ENCODE results near the gene ETV6. TPM values are rescaled to one million over a fixed set of nuclear protein-coding genes. Genes with fewer than 3 reads are reported as not detected.

Gene ETV6
- total and polyA plus RNA-seq, 2 of the 8 experiments (the other 6 are each of a cell fraction or from before 2014, with no cell fraction given) = 5.5 to 23.9 TPM

DNA sequence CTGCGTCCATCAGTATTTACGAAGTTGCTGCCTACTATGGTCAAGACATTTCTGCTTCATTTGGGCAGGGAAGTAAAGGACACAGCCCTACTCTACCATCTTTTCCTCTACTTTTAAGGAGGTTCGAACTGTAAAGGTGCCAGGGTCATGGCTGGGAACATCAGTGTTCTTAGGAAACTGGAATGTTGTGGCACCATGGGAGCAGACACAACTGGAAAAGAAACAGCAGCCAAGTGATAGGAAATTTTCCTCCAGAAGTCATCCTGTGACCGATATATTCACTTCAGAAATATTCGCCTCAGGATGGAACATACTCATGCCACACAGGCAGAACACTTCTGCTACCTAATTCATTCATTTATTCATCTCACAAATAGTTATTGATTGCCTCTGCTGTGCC, 104.4 kb downstream of the ETV6 start:
- no peak overlapping the region for H2BK120ac ChIP-seq (replicated peaks; ENCODE audit: low read depth, low read length)
- no peak for TF ChIP-seq TAF1 (IDR thresholded peaks at IDR 0.05; ENCODE audit: low read depth, low read length)
- TF ChIP-seq MAFK (IDR thresholded peaks at IDR 0.05; ENCODE audit: low read depth, low read length) = no peak
- no peak for TF ChIP-seq KDM4A (IDR thresholded peaks at IDR 0.05; ENCODE audit: low read depth, low read length, severe bottlenecking)
- no peak for TF ChIP-seq CEBPB (IDR thresholded peaks at IDR 0.05; ENCODE audit: low read depth, low read length)
- no peak for TF ChIP-seq E2F6 (IDR thresholded peaks at IDR 0.05)
- TF ChIP-seq GABPA (IDR thresholded peaks at IDR 0.05; ENCODE audit: borderline replicate concordance, insufficient read depth, low read length) = no peak
- no peak for TF ChIP-seq CBX5 (IDR thresholded peaks at IDR 0.05; ENCODE audit: low read depth, low read length)
- no peak for TF ChIP-seq RXRA (IDR thresholded peaks at IDR 0.05; ENCODE audit: insufficient read depth, low read depth, low read length)
- TF ChIP-seq EZH2 (IDR thresholded peaks at IDR 0.05; ENCODE audit: low read depth, low read length, severe bottlenecking) = no peak
- TF ChIP-seq ZNF274 (IDR thresholded peaks at IDR 0.05; ENCODE audit: borderline replicate concordance, extremely low read depth, low read length) = no peak
- TF ChIP-seq POU5F1 (IDR thresholded peaks at IDR 0.05; ENCODE audit: low read depth, low read length) = no peak
- no peak for TF ChIP-seq CHD2 (IDR thresholded peaks at IDR 0.05; ENCODE audit: low read length)
- TF ChIP-seq SUZ12 (IDR thresholded peaks at IDR 0.05; ENCODE audit: low read length) = no peak

More for the DNA sequence above, 104.4 kb downstream of the ETV6 start:
- Histone ChIP-seq H3K79me2 (ENCODE audit: control insufficient read depth in 1 of 2, insufficient read depth in 2 of 2, low read length in 2 of 2) (peaks cover 0 to 6% of the 10 kb centered on the region in 2 experiments; a peak in 1 of 4 replicates), H3K23me2 (ENCODE audit: low read depth, low read length) (no peaks in the 10 kb centered on the region; the same call in 1 of the 2 replicates), H3K56ac (replicated peaks; ENCODE audit: insufficient read length, low read depth, low read length) (no peak overlapping the region), H3K27ac (ENCODE audit: low read depth, low read length) (no peak overlapping the region), H4K5ac (ENCODE audit: insufficient read length, low read depth, low read length) (no peak overlapping the region), H4K8ac (ENCODE audit: extremely low read depth, insufficient read depth, low read length) (no peak overlapping the region), H3K9me3 (ENCODE audit: insufficient read depth in 2 of 2, low read depth in 1 of 2, low read length in 1 of 2) (no peaks in the 10 kb centered on the region), H3K4me2 (ENCODE audit: insufficient read depth in 1 of 2, low read depth in 2 of 2, low read length in 2 of 2) (no peak overlapping the region; a peak in 1 of 4 replicates), H2BK20ac (ENCODE audit: low read length) (no peak overlapping the region; the same call in 1 of the 2 replicates), H2BK12ac (ENCODE audit: low read depth, low read length) (peak overlapping the region; percentile 77; the same call in 1 of the 2 replicates), H2BK5ac (ENCODE audit: low read depth, low read length) (0 out of 2 replicates have a peak overlapping the region, but pooled peaks have one; percentile 26), H3K4me3 (ENCODE audit: extremely low read depth in 1 of 4, insufficient read depth in 2 of 4, low read depth in 3 of 4, low read length in 4 of 4) (no peak overlapping the region), H3K79me1 (ENCODE audit: low read depth, low read length) (peaks cover 7% of the 10 kb centered on the region; the same call in 1 of the 2 replicates), H3K14ac (ENCODE audit: insufficient read length) (no peak overlapping the region), H3K27me3 (replicated peaks in 1 of 4; ENCODE audit: control insufficient read depth in 3 of 4, extremely low read depth in 1 of 4, insufficient read depth in 3 of 4, low read length in 3 of 4) (no peaks in the 10 kb centered on the region), H3K36me3 (ENCODE audit: control insufficient read depth in 2 of 4, insufficient read depth in 4 of 4, low read length in 3 of 4) (0 out of 8 replicates have a peak, but pooled peaks cover 0 to 3% (median 0%) of the 10 kb centered on the region in 4 experiments), H2AFZ (ENCODE audit: low read length) (no peak overlapping the region), H4K91ac (replicated peaks; ENCODE audit: insufficient read length, low read length) (peak overlapping the region; percentile 42), H4K20me1 (replicated peaks in 1 of 2; ENCODE audit: control insufficient read depth in 1 of 2, insufficient read depth in 2 of 2, low read length in 2 of 2) (no peaks in the 10 kb centered on the region), H3K18ac (ENCODE audit: extremely low read depth, low read length) (no peak overlapping the region), H3K4ac (replicated peaks; ENCODE audit: insufficient read length, low read depth, low read length) (no peak overlapping the region), H2AK5ac (ENCODE audit: low read depth, low read length) (no peak overlapping the region; the same call in 1 of the 2 replicates), H3K23ac (ENCODE audit: insufficient read length) (no peak overlapping the region), H3K9ac (replicated peaks in 1 of 4; ENCODE audit: extremely low read depth in 1 of 4, low read depth in 3 of 4, low read length in 3 of 4) (no peak overlapping the region), H2BK15ac (ENCODE audit: low read length) (no peak overlapping the region), H3K4me1 (replicated peaks in 1 of 4; ENCODE audit: control insufficient read depth in 3 of 4, insufficient read depth in 4 of 4, low read length in 3 of 4) (peaks cover 7 to 19% (median 13%) of the 10 kb centered on the region in 4 experiments)
- FAIRE-seq = no peak
- POLR2A ChIA-PET (ENCODE audit: partially characterized antibody) = interaction anchor here (1.1 kb wide), 1 partner anchor 10 kb away, joined by 3 read pairs; no protein-coding TSS in a partner anchor
- 83% methylated on average over 5 of the region's 5 CpGs; no CpG with 5 or more reads in 1 of the 2 experiments for WGBS, 2 experiments (ENCODE audit: extremely low coverage in 1 of 2, insufficient coverage in 1 of 2, insufficient read length in 1 of 2, insufficient replicate concordance in 2 of 2, low coverage in 1 of 2, low lambda C conversion rate in 2 of 2, missing lambda C conversion rate in 1 of 2)
- CTCF ChIA-PET (ENCODE audit: partially characterized antibody) = interaction anchor here (1.2 kb wide), 1 partner anchor 10 kb away, joined by 6 read pairs; no protein-coding TSS in a partner anchor
- no peak for DNase-seq (ENCODE audit: low read depth in 1 of 2, low spot score in 2 of 2)

Measured in H1 (cell line).